ENCODE data around the gene CFDP1. TPM values are rescaled to one million over a fixed set of nuclear protein-coding genes. Genes with fewer than 3 reads are reported as not detected.

The CFDP1 gene
- total and polyA plus RNA-seq, 2 of the 13 experiments (the other 11 are each of a cell fraction or from before 2014, with no cell fraction given): 78.6 to 153 TPM

GRCh38 chr16:75433732-75434413 lies 570 bp upstream of the CFDP1 start (continued):
- no peak for TF ChIP-seq SYNCRIP (IDR thresholded peaks at IDR 0.05; ENCODE audit: insufficient read depth, low read depth, low read length)
- TF ChIP-seq HHEX (CRISPR knock-in tag; IDR thresholded peaks at IDR 0.05): no peak
- TF ChIP-seq GATAD2A (CRISPR knock-in tag; IDR thresholded peaks at IDR 0.05): 0 out of 2 replicates have a peak, but pooled peaks have one; percentile 11
- TF ChIP-seq, protein P1, sequence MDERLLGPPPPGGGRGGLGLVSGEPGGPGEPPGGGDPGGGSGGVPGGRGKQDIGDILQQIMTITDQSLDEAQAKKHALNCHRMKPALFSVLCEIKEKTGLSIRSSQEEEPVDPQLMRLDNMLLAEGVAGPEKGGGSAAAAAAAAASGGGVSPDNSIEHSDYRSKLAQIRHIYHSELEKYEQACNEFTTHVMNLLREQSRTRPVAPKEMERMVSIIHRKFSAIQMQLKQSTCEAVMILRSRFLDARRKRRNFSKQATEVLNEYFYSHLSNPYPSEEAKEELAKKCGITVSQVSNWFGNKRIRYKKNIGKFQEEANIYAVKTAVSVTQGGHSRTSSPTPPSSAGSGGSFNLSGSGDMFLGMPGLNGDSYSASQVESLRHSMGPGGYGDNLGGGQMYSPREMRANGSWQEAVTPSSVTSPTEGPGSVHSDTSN (CRISPR knock-in tag; IDR thresholded peaks at IDR 0.05): no peak
- TF ChIP-seq LCORL (IDR thresholded peaks at IDR 0.05): no peak
- TF ChIP-seq LCORL (CRISPR knock-in tag; IDR thresholded peaks at IDR 0.05): peak; percentile 16; the same call in 1 of the 2 replicates
- TF ChIP-seq SMC3 (IDR thresholded peaks at IDR 0.05; ENCODE audit: low read length): no peak
- no peak for TF ChIP-seq GABPA (IDR thresholded peaks at IDR 0.05; ENCODE audit: low read depth, low read length)
- TF ChIP-seq GABPA (CRISPR knock-in tag; IDR thresholded peaks at IDR 0.05; ENCODE audit: low read depth): 0 out of 2 replicates have a peak, but pooled peaks have one; percentile 23
- no peak for TF ChIP-seq ZNF646 (CRISPR knock-in tag; IDR thresholded peaks at IDR 0.05)
- no peak for TF ChIP-seq MZF1 (CRISPR knock-in tag; IDR thresholded peaks at IDR 0.05; ENCODE audit: borderline replicate concordance)
- no peak for TF ChIP-seq HMG20A (CRISPR knock-in tag; IDR thresholded peaks at IDR 0.05; ENCODE audit: borderline replicate concordance)
- no peak for TF ChIP-seq ZNF337 (CRISPR knock-in tag; IDR thresholded peaks at IDR 0.05; ENCODE audit: borderline replicate concordance, low read depth)
- TF ChIP-seq, protein P2, sequence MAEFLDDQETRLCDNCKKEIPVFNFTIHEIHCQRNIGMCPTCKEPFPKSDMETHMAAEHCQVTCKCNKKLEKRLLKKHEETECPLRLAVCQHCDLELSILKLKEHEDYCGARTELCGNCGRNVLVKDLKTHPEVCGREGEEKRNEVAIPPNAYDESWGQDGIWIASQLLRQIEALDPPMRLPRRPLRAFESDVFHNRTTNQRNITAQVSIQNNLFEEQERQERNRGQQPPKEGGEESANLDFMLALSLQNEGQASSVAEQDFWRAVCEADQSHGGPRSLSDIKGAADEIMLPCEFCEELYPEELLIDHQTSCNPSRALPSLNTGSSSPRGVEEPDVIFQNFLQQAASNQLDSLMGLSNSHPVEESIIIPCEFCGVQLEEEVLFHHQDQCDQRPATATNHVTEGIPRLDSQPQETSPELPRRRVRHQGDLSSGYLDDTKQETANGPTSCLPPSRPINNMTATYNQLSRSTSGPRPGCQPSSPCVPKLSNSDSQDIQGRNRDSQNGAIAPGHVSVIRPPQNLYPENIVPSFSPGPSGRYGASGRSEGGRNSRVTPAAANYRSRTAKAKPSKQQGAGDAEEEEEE (CRISPR knock-in tag; IDR thresholded peaks at IDR 0.05; ENCODE audit: borderline replicate concordance): 0 out of 2 replicates have a peak, but pooled peaks have one; percentile 34
- no peak for TF ChIP-seq NR2F6 (IDR thresholded peaks at IDR 0.05)
- TF ChIP-seq NR2F6 (CRISPR knock-in tag; IDR thresholded peaks at IDR 0.05): peak; percentile 44; the same call in 1 of the 2 replicates
- TF ChIP-seq ZNF510 (CRISPR knock-in tag; IDR thresholded peaks at IDR 0.05; ENCODE audit: low read depth): no peak
- no peak for TF ChIP-seq CTCF (CRISPR knock-in tag; IDR thresholded peaks at IDR 0.05)
- TF ChIP-seq HOMEZ (CRISPR knock-in tag; IDR thresholded peaks at IDR 0.05; ENCODE audit: low read depth): no peak

All from HepG2 (cell line).